Tibial nerve (tissue), 4 donors: Measurements from ENCODE around the gene IL17C.

ENCODE experiments used
- CTCF ChIP-seq, 5 experiments: fragments of 200-600 bp in 3 of 5; fragments of 450-650 bp in 2 of 5; sonication (generic) in 3 of 5; IDR thresholded peaks; one replicate each; pipeline ENCODE4 v1.5.1; 2016 to 2019; ENCODE audit warnings: antibody characterized with exemption in 5 of 5, mild to moderate bottlenecking in 3 of 5, moderate library complexity in 2 of 5
- EP300 ChIP-seq, 2 donors: sonication (generic); formaldehyde crosslinking; IDR thresholded peaks; one replicate each; pipeline ENCODE4 v1.6.1; 2017; ENCODE audit warnings: antibody characterized with exemption in 2 of 2, mild to moderate bottlenecking in 1 of 2

DNA sequence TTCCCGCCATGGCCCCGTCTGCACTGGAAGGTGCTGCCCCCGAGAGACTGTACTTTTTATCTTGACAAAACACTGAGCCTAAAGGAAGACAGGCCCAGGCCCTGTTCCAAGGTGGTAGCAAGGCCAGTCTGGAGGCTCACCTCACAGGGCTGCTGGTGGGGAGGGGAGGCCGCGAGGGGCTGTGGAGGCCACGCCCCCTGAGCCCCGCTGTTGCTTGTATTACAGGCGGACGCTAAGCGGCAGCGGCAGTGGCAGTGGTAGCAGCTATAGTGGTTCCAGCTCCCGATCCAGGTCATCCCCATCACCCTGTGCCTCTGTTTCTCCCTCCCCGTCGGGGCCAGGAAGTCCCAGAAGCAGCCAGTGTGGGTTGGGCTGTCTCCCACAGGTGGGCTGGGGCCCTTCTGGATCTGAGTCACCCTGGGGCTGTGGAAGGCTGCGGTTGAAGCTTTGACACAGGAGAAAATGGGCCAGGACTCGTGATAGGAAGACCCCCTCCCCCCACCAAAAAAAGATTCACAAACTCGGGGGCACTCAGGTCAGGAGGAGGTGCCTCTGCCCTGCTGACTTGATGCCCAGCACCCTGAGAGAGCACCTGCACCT, 13.3 kb upstream of the IL17C start:
- TF ChIP-seq CTCF (IDR thresholded peaks at IDR 0.05) (no peak), EP300 (IDR thresholded peaks at IDR 0.05) (no peak)
